ENCODE data around the gene PADI1.

Gene PADI1

GRCh38 chr1:17244821-17245740 lies 40.2 kb downstream of the PADI1 start:
- DNase-seq (ENCODE audit: low read depth in 2 of 2), result no peak

GRCh38 chr1:17245816-17246325 lies 40.9 kb downstream of the PADI1 start:
- no peak for DNase-seq (ENCODE audit: low read depth in 2 of 2)

GRCh38 chr1:17246971-17247370 lies 42.0 kb downstream of the PADI1 start:
- DNase-seq (ENCODE audit: low read depth in 2 of 2), result no peak

- DNase-seq (ENCODE audit: low read depth in 2 of 2), result no peak
Observed at GRCh38 chr1:17248781-17249180, 43.9 kb downstream of the PADI1 start, which contains the start of gene PADI3. Gene PADI3 (plus strand): TSS chr1:17249098. CDS start chr1:17249138, 40 bp downstream.

GRCh38 chr1:17250601-17251000 lies 45.7 kb downstream of the PADI1 start:
- no peak for DNase-seq (ENCODE audit: low read depth in 2 of 2)

GRCh38 chr1:17251246-17251645 lies 46.3 kb downstream of the PADI1 start:
- no peak for DNase-seq (ENCODE audit: low read depth in 2 of 2)

GRCh38 chr1:17251701-17252376 lies 46.9 kb downstream of the PADI1 start:
- no peak for DNase-seq (ENCODE audit: low read depth in 2 of 2)

GRCh38 chr1:17255336-17255735 lies 50.4 kb downstream of the PADI1 start:
- DNase-seq (ENCODE audit: low read depth in 2 of 2), result no peak

- no peak for DNase-seq (ENCODE audit: low read depth in 2 of 2)
Observed at GRCh38 chr1:17258116-17258757, 53.3 kb downstream of the PADI1 start.

- no peak for DNase-seq (ENCODE audit: low read depth in 2 of 2)
Observed at GRCh38 chr1:17258758-17259130, 53.8 kb downstream of the PADI1 start.

GRCh38 chr1:17259233-17259873 lies 54.4 kb downstream of the PADI1 start:
- DNase-seq (ENCODE audit: low read depth in 2 of 2), result no peak

GRCh38 chr1:17260264-17260663 lies 55.3 kb downstream of the PADI1 start:
- DNase-seq (ENCODE audit: low read depth in 2 of 2), result no peak

GRCh38 chr1:17260738-17261137 lies 55.8 kb downstream of the PADI1 start:
- no peak for DNase-seq (ENCODE audit: low read depth in 2 of 2)

- no peak for DNase-seq (ENCODE audit: low read depth in 2 of 2)
Observed at GRCh38 chr1:17263936-17264335, 59.0 kb downstream of the PADI1 start.

- DNase-seq (ENCODE audit: low read depth in 2 of 2), result no peak
Observed at GRCh38 chr1:17264470-17264869, 59.5 kb downstream of the PADI1 start.

- no peak for DNase-seq (ENCODE audit: low read depth in 2 of 2)
Observed at GRCh38 chr1:17265162-17265561, 60.2 kb downstream of the PADI1 start.

- DNase-seq (ENCODE audit: low read depth in 2 of 2), result no peak
Observed at GRCh38 chr1:17265950-17266349, 61.0 kb downstream of the PADI1 start.

GRCh38 chr1:17270891-17271765 lies 66.2 kb downstream of the PADI1 start:
- DNase-seq (ENCODE audit: low read depth in 2 of 2), result no peak

- no peak for DNase-seq (ENCODE audit: low read depth in 2 of 2)
Observed at GRCh38 chr1:17272066-17272465, 67.1 kb downstream of the PADI1 start.

GRCh38 chr1:17272646-17273045 lies 67.7 kb downstream of the PADI1 start:
- no peak for DNase-seq (ENCODE audit: low read depth in 2 of 2)

GRCh38 chr1:17273096-17273495 lies 68.2 kb downstream of the PADI1 start:
- DNase-seq (ENCODE audit: low read depth in 2 of 2), result no peak
